HepG2 (cell line): Measurements from ENCODE around the gene KCND1. TPM values are rescaled to one million over a fixed set of nuclear protein-coding genes. Genes with fewer than 3 reads are reported as not detected.

Source experiments
- AHDC1 ChIP-seq: sonication (generic); formaldehyde crosslinking; IDR thresholded peaks from 2 replicates; pipeline ENCODE4 v1.5.1; 2020; ENCODE audit warnings: mild to moderate bottlenecking, missing genetic modification reagents, borderline replicate concordance
- CENPBD1 ChIP-seq: sonication (generic); formaldehyde crosslinking; IDR thresholded peaks from 2 replicates; pipeline ENCODE4 v1.8.0; 2022; ENCODE audit warnings: missing genetic modification reagents, low read depth, mild to moderate bottlenecking, borderline replicate concordance
- JUNB ChIP-seq: sonication (generic); formaldehyde crosslinking; IDR thresholded peaks from 2 replicates; pipeline ENCODE4 v1.8.0; 2022; ENCODE audit warnings: missing genetic modification reagents, mild to moderate bottlenecking, borderline replicate concordance
- NCOA5 ChIP-seq: sonication (generic); formaldehyde crosslinking; IDR thresholded peaks from 2 replicates; pipeline ENCODE4 v1.4.0; 2020; ENCODE audit warnings: missing genetic modification reagents
- NFIB ChIP-seq: sonication (generic); formaldehyde crosslinking; IDR thresholded peaks from 2 replicates; pipeline ENCODE4 v1.9.0; 2021; ENCODE audit warnings: missing genetic modification reagents, mild to moderate bottlenecking, borderline replicate concordance
- POLR2G ChIP-seq: fragments of 200-400 bp; formaldehyde crosslinking; IDR thresholded peaks from 2 replicates; pipeline ENCODE4 v1.6.1; 2018; ENCODE audit warnings: mild to moderate bottlenecking, low read depth, low read length, moderate library complexity
- PRDM15 ChIP-seq: sonication (generic); formaldehyde crosslinking; IDR thresholded peaks from 2 replicates; pipeline ENCODE4 v1.4.0; 2020; ENCODE audit warnings: missing genetic modification reagents
- SMC3 ChIP-seq: IDR thresholded peaks from 2 replicates; pipeline ENCODE4 v1.6.1; 2011; ENCODE audit warnings: low read length, improper control_type of control experiment
- TOE1 ChIP-seq: sonication (generic); formaldehyde crosslinking; IDR thresholded peaks from 2 replicates; pipeline ENCODE4 v1.4.0; 2020; ENCODE audit warnings: mild to moderate bottlenecking, missing genetic modification reagents
- ZKSCAN5 ChIP-seq: sonication (generic); formaldehyde crosslinking; IDR thresholded peaks from 2 replicates; pipeline ENCODE4 v1.5.1; 2020; ENCODE audit warnings: mild to moderate bottlenecking, missing genetic modification reagents
- polyA plus RNA-seq, 8 experiments: library from polyadenylated mRNA; depleted of rRNA in 3 of 8; stranded (reverse) in 7 of 8; unstranded in 1 of 8; fragments of >200 nt; fragmentation: Illumina TruSeq in 4 of 8; extraction: Trizol in 4 of 8; gene quantifications; 2 replicates each; pipeline versions ENCODE4 v1.2.1 to v1.2.3, GENCODE V29; 2011 to 2016; ENCODE audit warnings: low read depth in 4 of 8, missing spikeins in 1 of 8, mixed read lengths in 1 of 8; ENCODE audit not compliant: insufficient read depth in 1 of 8
- total RNA-seq, 5 experiments: library from RNA; depleted of rRNA; stranded (reverse); fragments of >200 nt; fragmentation: Illumina TruSeq; extraction: Trizol; gene quantifications; 2 replicates each; pipeline ENCODE4 v1.2.3, GENCODE V29; 2016; ENCODE audit warnings: low read depth in 1 of 5
- TF ChIP-seq, protein P1 (sequence below): IDR thresholded peaks from 2 replicates; pipeline ENCODE4 v1.6.1; 2016; ENCODE audit warnings: missing compliant biosample characterization, missing genetic modification reagents, borderline replicate concordance

The KCND1 gene
- total and polyA plus RNA-seq, 2 of the 13 experiments (the other 11 are each of a cell fraction or from before 2014, with no cell fraction given): 0.07 to 0.30 TPM

- TF ChIP-seq AHDC1 (CRISPR knock-in tag): no peak
- TF ChIP-seq CENPBD1 (CRISPR knock-in tag): no peak
- TF ChIP-seq PRDM15 (CRISPR knock-in tag): no peak
- TF ChIP-seq SMC3: no peak
- no peak for TF ChIP-seq NCOA5 (CRISPR knock-in tag)
- TF ChIP-seq POLR2G: no peak
- TF ChIP-seq ZKSCAN5 (CRISPR knock-in tag): no peak
- TF ChIP-seq, protein P1, sequence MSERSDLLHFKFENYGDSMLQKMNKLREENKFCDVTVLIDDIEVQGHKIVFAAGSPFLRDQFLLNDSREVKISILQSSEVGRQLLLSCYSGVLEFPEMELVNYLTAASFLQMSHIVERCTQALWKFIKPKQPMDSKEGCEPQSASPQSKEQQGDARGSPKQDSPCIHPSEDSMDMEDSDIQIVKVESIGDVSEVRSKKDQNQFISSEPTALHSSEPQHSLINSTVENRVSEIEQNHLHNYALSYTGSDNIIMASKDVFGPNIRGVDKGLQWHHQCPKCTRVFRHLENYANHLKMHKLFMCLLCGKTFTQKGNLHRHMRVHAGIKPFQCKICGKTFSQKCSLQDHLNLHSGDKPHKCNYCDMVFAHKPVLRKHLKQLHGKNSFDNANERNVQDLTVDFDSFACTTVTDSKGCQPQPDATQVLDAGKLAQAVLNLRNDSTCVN: no peak
- TF ChIP-seq JUNB (CRISPR knock-in tag): no peak
- TF ChIP-seq TOE1 (CRISPR knock-in tag): no peak
- no peak for TF ChIP-seq NFIB (CRISPR knock-in tag)
- TF ChIP-seq, all 625 proteins: peak for 0
These were observed 4.4 kb upstream of the KCND1 start (continued) for GRCh38 chrX:48976086-48976485.
